K562 (cell line): ENCODE results near the gene KCNG3. TPM values are rescaled to one million over a fixed set of nuclear protein-coding genes. Genes with fewer than 3 reads are reported as not detected.
A peak's percentile ranks its signal among the peaks of the same experiment; 100 is the strongest.

Experiments used
- ATAC-seq: fragments of 200-7000 bp; cut with Tn5 transposase; 3 replicates; pipeline ENCODE4 v1.9.1; 2020; ENCODE audit warnings: moderate library complexity
- BruUV-seq: library from RNA; stranded (reverse); fragments of 400-500 nt; replicated peaks from 2 replicates; lab custom pipeline; 2021; lab: Mats Ljungman, UMichigan
- CTCF ChIA-PET: fragments of 300-600 bp; formaldehyde crosslinking; extraction: SDS; loops from one replicate; lab custom pipeline; 2021; ENCODE audit warnings: low intra/inter-chr PET ratio; lab: Yijun Ruan, JAX
- POLR2A ChIA-PET: fragments of 300-600, 350-650 bp; sonication (Branson Sonifier 250); formaldehyde crosslinking; extraction: SDS; loops from one replicate; lab custom pipeline; 2021; ENCODE audit warnings: antibody characterized with exemption, inconsistent platforms; lab: Yijun Ruan, JAX
- DNase-seq, 4 experiments: peaks; one replicate each; pipeline versions ENCODE4 v3.0.0 to v3.0.0-alpha.2; 2011 to 2018; ENCODE audit warnings: low spot score in 3 of 4, mixed read lengths in 3 of 4; ENCODE audit errors: extremely low read depth in 1 of 4
- FAIRE-seq: peaks from 2 replicates; lab custom pipeline; 2011; peaks lifted over from hg19 to GRCh38; lab: Jason Lieb, UNC
- H2AFZ ChIP-seq: 2 replicates; pipeline ENCODE4 v1.6.0; 2011; ENCODE audit warnings: low read depth, low read length, control low read depth, inconsistent platforms
- H3K27ac ChIP-seq: fragments of 200-600 bp; 3 replicates; pipeline ENCODE4 v1.8.0; 2011; ENCODE audit warnings: low read depth, mild to moderate bottlenecking, control low read depth, inconsistent platforms, low read length, moderate library complexity, mixed read lengths; ENCODE audit errors: extremely low read depth
- H3K27me3 ChIP-seq, 2 experiments: fragments of 300-600 bp in 1 of 2; 2 replicates in 1 of 2; 3 replicates in 1 of 2; pipeline versions ENCODE4 v1.6.0 to v1.8.0; 2011; ENCODE audit warnings: inconsistent platforms in 2 of 2, low read length in 2 of 2, mild to moderate bottlenecking in 1 of 2, mixed read lengths in 1 of 2, moderate library complexity in 1 of 2; ENCODE audit not compliant: control insufficient read depth in 2 of 2, insufficient read depth in 2 of 2
- H3K36me3 ChIP-seq: fragments of 300-600 bp; 3 replicates; pipeline ENCODE4 v1.8.0; 2011; ENCODE audit warnings: mild to moderate bottlenecking, low read length, inconsistent platforms; ENCODE audit not compliant: control insufficient read depth, insufficient read depth
- H3K4me1 ChIP-seq, 2 experiments: fragments of 200-600 bp in 1 of 2; replicated peaks in 1 of 2; 2 replicates in 1 of 2; 3 replicates in 1 of 2; pipeline versions ENCODE4 v1.5.1 to v1.8.0; 2011; ENCODE audit warnings: inconsistent platforms in 2 of 2, low read length in 2 of 2, mild to moderate bottlenecking in 1 of 2, mixed read lengths in 1 of 2, moderate library complexity in 1 of 2; ENCODE audit not compliant: control insufficient read depth in 2 of 2, insufficient read depth in 2 of 2
- H3K4me2 ChIP-seq: 2 replicates; pipeline ENCODE4 v1.6.1; 2011; ENCODE audit warnings: low read length, control low read depth, inconsistent platforms, mixed read lengths; ENCODE audit not compliant: insufficient read depth
- H3K4me3 ChIP-seq: fragments of 200-600 bp; sonication (generic), shearing (Covaris generic); 2 replicates; pipeline ENCODE4 v1.5.1; 2016; ENCODE audit warnings: control low read depth, inconsistent platforms
- H3K79me2 ChIP-seq: fragments of 200-600 bp; 3 replicates; pipeline ENCODE4 v1.8.0; 2011; ENCODE audit warnings: low read length, inconsistent platforms; ENCODE audit not compliant: control insufficient read depth, insufficient read depth
- H3K9ac ChIP-seq, 2 experiments: 2 replicates each; pipeline versions ENCODE4 v1.6.0 to v1.6.1; 2011; ENCODE audit warnings: low read depth in 2 of 2, low read length in 2 of 2, control low read depth in 1 of 2, inconsistent platforms in 1 of 2, mild to moderate bottlenecking in 1 of 2, mixed read lengths in 1 of 2; ENCODE audit not compliant: insufficient read depth in 1 of 2
- H3K9me1 ChIP-seq: one replicate; pipeline ENCODE4 v1.6.0; 2011; ENCODE audit warnings: inconsistent platforms, mild to moderate bottlenecking, low read length, moderate library complexity; ENCODE audit not compliant: control insufficient read depth, insufficient read depth
- H3K9me3 ChIP-seq: replicated peaks from 2 replicates; pipeline ENCODE4 v1.5.1; 2011; ENCODE audit warnings: low read depth, low read length, inconsistent platforms; ENCODE audit not compliant: control insufficient read depth, insufficient read depth
- H4K20me1 ChIP-seq: replicated peaks from 2 replicates; pipeline ENCODE4 v1.6.1; 2011; ENCODE audit warnings: low read length, inconsistent platforms, mixed read lengths; ENCODE audit not compliant: control insufficient read depth, insufficient read depth
- CBFA2T2 ChIP-seq: fragments of 450-650 bp; conservative IDR thresholded peaks from 2 replicates; pipeline ENCODE4 v1.6.1; 2017; ENCODE audit warnings: mild to moderate bottlenecking
- HNRNPLL ChIP-seq: fragments of 200-400 bp; formaldehyde crosslinking; IDR thresholded peaks from 2 replicates; pipeline ENCODE4 v1.6.1; 2017; ENCODE audit warnings: low read length, low read depth, mild to moderate bottlenecking; ENCODE audit not compliant: poor library complexity, severe bottlenecking
- KAT2B ChIP-seq: IDR thresholded peaks from one replicate; pipeline ENCODE4 v1.6.1; 2012; ENCODE audit warnings: low read depth, mild to moderate bottlenecking, control low read depth, inconsistent platforms, low read length, moderate library complexity
- ZNF696 ChIP-seq: fragments of 250-450 bp; sonication (Bioruptor Pico); conservative IDR thresholded peaks from 2 replicates; pipeline ENCODE4 v1.4.0; 2020; ENCODE audit warnings: mild to moderate bottlenecking, moderate library complexity
- WGBS: fragments of 100-300 bp; shearing (Covaris generic); methylation state at CpG from one replicate; pipeline ENCODE4 v1.1.6; 2016; ENCODE audit warnings: low coverage, mixed read lengths; ENCODE audit not compliant: insufficient coverage; ENCODE audit errors: missing lambda C conversion rate; 5-methylcytosine and 5-hydroxymethylcytosine counted together
- in situ Hi-C: fragments of 300-500 bp; cut with MboI; formaldehyde crosslinking; loops from 4 replicates; pipeline ENCODE4 v1.15.0; 2018; ENCODE audit warnings: inconsistent platforms, mixed read lengths
- intact Hi-C: fragments of 100-400 bp; cut with micrococcal nuclease; formaldehyde crosslinking; loops from 2 replicates; pipeline ENCODE4 v1.14.2; 2022
- polyA plus RNA-seq, 8 experiments: library from polyadenylated mRNA; depleted of rRNA in 4 of 8; stranded (reverse) in 5 of 8; unstranded in 3 of 8; fragments of >200 nt; fragmentation: Nextera tagmentation in 2 of 8; fragmentation: Illumina TruSeq in 1 of 8; extraction: Ambion mirVana in 2 of 8; extraction: Trizol in 1 of 8; gene quantifications; 2 replicates each; pipeline versions ENCODE4 v1.2.1 to v1.2.3, GENCODE V29; 2011 to 2014; ENCODE audit warnings: inconsistent platforms in 1 of 8, missing spikeins in 1 of 8
- total RNA-seq, 7 experiments: library from RNA; depleted of rRNA in 6 of 7; stranded (reverse); fragments of >200 nt in 6 of 7; fragmentation: Illumina TruSeq in 2 of 7; extraction: Trizol in 2 of 7; gene quantifications; 2 replicates each; pipeline versions ENCODE4 v1.2.1 to v1.2.3, GENCODE V29; 2011 to 2021; ENCODE audit warnings: low replicate concordance in 1 of 7
- TF ChIP-seq, protein P1 (sequence below), 2 experiments: IDR thresholded peaks; 2 replicates each; pipeline ENCODE4 v1.6.1; 2012; ENCODE audit warnings: improper control_type of control experiment in 2 of 2, low read depth in 2 of 2, low read length in 2 of 2, borderline replicate concordance in 1 of 2
- TF ChIP-seq, protein P2 (sequence below): fragments of 250-450 bp; sonication (Bioruptor Pico); IDR thresholded peaks from 2 replicates; pipeline ENCODE4 v1.5.0; 2020; ENCODE audit warnings: mild to moderate bottlenecking, borderline replicate concordance

Gene KCNG3
- total and polyA plus RNA-seq, 9 of the 15 experiments (the other 6 are each of a cell fraction or from before 2014, with no cell fraction given) = not detected

DNA sequence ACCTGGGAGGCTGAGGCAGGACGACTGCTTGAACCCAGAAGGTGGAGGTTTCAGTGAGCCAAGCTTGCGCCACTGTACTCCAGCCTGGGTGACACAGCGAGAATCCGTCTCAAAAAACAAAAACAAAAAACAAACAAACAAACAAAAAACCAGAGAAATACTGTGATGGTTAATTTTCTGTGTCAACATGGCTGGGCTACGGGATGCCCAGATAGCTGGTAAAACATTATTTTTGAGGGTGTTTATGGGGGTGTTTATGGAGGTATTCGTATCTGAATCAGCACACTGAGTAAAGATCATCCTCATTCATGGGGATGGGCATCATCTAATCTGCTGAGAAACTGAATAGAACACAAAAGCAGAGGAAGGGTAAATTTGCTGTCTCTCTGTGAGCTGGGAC lies 92.0 kb downstream of the KCNG3 start:
- WGBS = 12% methylated on average over 6 of the region's 6 CpGs
- H4K20me1 ChIP-seq = no peaks in the 10 kb centered on the region
- no peak overlapping the region for H3K27ac ChIP-seq
- no peaks in the 10 kb centered on the region for H3K79me2 ChIP-seq
- no peak overlapping the region for H3K4me3 ChIP-seq
- H3K27me3 ChIP-seq = peaks cover 0 to 4% of the 10 kb centered on the region in 2 experiments; a peak in 1 of 5 replicates
- BruUV-seq = no TSS peak
- H3K36me3 ChIP-seq = no peaks in the 10 kb centered on the region
- TF ChIP-seq KAT2B = no peak
- TF ChIP-seq HNRNPLL = no peak
- TF ChIP-seq ZNF696 (CRISPR knock-in tag) = no peak
- TF ChIP-seq, protein P1, sequence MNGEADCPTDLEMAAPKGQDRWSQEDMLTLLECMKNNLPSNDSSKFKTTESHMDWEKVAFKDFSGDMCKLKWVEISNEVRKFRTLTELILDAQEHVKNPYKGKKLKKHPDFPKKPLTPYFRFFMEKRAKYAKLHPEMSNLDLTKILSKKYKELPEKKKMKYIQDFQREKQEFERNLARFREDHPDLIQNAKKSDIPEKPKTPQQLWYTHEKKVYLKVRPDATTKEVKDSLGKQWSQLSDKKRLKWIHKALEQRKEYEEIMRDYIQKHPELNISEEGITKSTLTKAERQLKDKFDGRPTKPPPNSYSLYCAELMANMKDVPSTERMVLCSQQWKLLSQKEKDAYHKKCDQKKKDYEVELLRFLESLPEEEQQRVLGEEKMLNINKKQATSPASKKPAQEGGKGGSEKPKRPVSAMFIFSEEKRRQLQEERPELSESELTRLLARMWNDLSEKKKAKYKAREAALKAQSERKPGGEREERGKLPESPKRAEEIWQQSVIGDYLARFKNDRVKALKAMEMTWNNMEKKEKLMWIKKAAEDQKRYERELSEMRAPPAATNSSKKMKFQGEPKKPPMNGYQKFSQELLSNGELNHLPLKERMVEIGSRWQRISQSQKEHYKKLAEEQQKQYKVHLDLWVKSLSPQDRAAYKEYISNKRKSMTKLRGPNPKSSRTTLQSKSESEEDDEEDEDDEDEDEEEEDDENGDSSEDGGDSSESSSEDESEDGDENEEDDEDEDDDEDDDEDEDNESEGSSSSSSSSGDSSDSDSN (IDR thresholded peaks at IDR 0.05; ENCODE audit: borderline replicate concordance in 1 of 2, low read depth in 2 of 2, low read length in 2 of 2) = no peak
- TF ChIP-seq, protein P2, sequence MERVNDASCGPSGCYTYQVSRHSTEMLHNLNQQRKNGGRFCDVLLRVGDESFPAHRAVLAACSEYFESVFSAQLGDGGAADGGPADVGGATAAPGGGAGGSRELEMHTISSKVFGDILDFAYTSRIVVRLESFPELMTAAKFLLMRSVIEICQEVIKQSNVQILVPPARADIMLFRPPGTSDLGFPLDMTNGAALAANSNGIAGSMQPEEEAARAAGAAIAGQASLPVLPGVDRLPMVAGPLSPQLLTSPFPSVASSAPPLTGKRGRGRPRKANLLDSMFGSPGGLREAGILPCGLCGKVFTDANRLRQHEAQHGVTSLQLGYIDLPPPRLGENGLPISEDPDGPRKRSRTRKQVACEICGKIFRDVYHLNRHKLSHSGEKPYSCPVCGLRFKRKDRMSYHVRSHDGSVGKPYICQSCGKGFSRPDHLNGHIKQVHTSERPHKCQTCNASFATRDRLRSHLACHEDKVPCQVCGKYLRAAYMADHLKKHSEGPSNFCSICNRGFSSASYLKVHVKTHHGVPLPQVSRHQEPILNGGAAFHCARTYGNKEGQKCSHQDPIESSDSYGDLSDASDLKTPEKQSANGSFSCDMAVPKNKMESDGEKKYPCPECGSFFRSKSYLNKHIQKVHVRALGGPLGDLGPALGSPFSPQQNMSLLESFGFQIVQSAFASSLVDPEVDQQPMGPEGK (CRISPR knock-in tag) = no peak
- TF ChIP-seq CBFA2T2 = no peak
- in situ Hi-C loops = no loop called here
- H2AFZ ChIP-seq = no peak overlapping the region
- ATAC-seq = no peak
- intact Hi-C loops = no loop called here
- CTCF ChIA-PET = no interaction called here
- no peak overlapping the region for H3K4me2 ChIP-seq
- no peaks in the 10 kb centered on the region for H3K4me1 ChIP-seq
- H3K9me1 ChIP-seq = no peaks in the 10 kb centered on the region
- no peak overlapping the region for H3K9ac ChIP-seq
- POLR2A ChIA-PET = no interaction called here
- peak; percentile 66 for FAIRE-seq
- DNase-seq = no peak
- H3K9me3 ChIP-seq = no peaks in the 10 kb centered on the region
